HUES6 (cell line): ENCODE data around the gene NGB.

Experiments
- H3K27ac ChIP-seq: 2 replicates; pipeline ENCODE4 v1.7.0; 2013; ENCODE audit warnings: low read depth, mild to moderate bottlenecking, low read length, inconsistent platforms
- H3K27me3 ChIP-seq: 2 replicates; pipeline ENCODE4 v1.6.1; 2013; ENCODE audit warnings: low read length; ENCODE audit not compliant: control insufficient read depth, insufficient read depth
- H3K36me3 ChIP-seq: 2 replicates; pipeline ENCODE4 v1.6.1; 2013; ENCODE audit warnings: low read length; ENCODE audit not compliant: control insufficient read depth, insufficient read depth
- H3K4me1 ChIP-seq: 2 replicates; pipeline ENCODE4 v1.6.1; 2013; ENCODE audit warnings: low read length; ENCODE audit not compliant: control insufficient read depth, insufficient read depth
- H3K4me3 ChIP-seq: 2 replicates; pipeline ENCODE4 v1.5.1; 2013; ENCODE audit warnings: low read depth, low read length
- H3K9ac ChIP-seq: one replicate; pipeline ENCODE4 v1.6.1; 2013; ENCODE audit warnings: mild to moderate bottlenecking, low read length
- H3K9me3 ChIP-seq: 2 replicates; pipeline ENCODE4 v1.6.1; 2013; ENCODE audit warnings: low read depth, low read length; ENCODE audit not compliant: control insufficient read depth, insufficient read depth

The NGB gene

DNA sequence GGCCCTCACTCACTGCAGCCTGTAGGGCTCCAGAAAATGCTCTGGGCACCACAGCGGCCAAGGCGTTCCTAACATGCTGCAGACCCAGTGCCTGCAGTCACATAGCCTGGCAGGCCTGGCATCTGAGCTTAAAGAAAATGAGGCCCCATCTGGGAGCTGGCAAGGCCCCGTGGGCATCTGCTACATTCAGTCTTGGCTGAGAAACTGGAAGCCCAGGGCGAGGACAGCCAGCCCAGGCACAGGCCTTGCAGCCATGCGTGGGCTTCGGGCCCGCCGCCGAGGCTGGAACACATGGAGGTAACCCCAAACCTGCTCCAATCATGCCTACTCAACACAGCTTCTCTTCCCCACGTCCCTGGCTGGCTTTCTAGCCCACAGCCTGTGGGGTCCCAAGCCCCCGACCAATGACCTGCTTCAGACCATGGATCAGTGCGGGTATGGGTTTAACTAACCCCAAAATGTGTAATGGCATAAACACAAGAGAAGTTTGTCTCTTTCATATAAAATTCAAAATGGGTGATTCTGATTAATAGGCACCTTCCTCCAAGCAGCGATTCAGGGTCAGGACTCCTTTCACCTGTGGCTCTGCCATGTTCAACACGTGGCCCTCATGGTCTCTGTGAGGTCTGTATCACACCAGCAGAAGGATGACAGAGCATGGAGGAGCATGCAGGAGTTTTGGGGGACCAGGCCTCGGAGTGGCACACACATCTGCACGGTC, 6.4 kb downstream of the NGB start:
- no peak overlapping the region for H3K9ac ChIP-seq

DNA sequence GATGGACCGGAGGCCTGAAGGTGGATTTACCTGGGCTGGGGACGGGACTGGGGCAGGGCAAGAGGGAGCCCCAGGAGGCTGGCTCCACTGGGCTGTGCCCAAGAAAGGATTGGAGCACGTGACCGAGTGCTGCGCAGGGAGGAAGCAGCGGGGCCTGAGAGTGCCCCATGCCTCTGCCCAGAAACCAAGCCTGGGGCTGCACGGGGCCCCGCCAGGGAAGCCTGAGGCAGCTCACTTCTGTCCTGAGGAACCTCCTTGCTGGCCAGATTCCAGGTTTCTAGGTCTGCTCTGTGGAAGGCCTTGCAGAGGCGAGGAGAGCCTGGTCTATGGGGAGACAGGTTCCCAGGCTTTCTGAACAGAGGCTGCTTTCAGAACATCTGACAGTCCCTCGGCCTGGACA, 10.4 kb downstream of the NGB start:
- Histone ChIP-seq H3K9ac (no peak overlapping the region), H3K9me3 (no peaks in the 10 kb centered on the region), H3K27me3 (peaks cover 4% of the 10 kb centered on the region; the same call in 1 of the 2 replicates), H3K27ac (no peak overlapping the region), H3K4me3 (no peak overlapping the region), H3K4me1 (no peaks in the 10 kb centered on the region), H3K36me3 (no peaks in the 10 kb centered on the region)

More for the DNA sequence above, 6.4 kb downstream of the NGB start:
- Histone ChIP-seq H3K36me3 (no peaks in the 10 kb centered on the region), H3K9me3 (peaks cover 8% of the 10 kb centered on the region), H3K27ac (no peak overlapping the region), H3K4me3 (no peak overlapping the region), H3K27me3 (peaks cover 26% of the 10 kb centered on the region), H3K4me1 (no peaks in the 10 kb centered on the region)

GRCh38 chr14:77260199-77260598, 10.8 kb downstream of the NGB start:
- Histone ChIP-seq H3K27me3 (peaks cover 4% of the 10 kb centered on the region; the same call in 1 of the 2 replicates), H3K27ac (no peak overlapping the region), H3K4me1 (no peaks in the 10 kb centered on the region), H3K9me3 (no peaks in the 10 kb centered on the region), H3K9ac (no peak overlapping the region), H3K4me3 (no peak overlapping the region), H3K36me3 (no peaks in the 10 kb centered on the region)

- no peak overlapping the region for H3K27ac ChIP-seq
- H3K9ac ChIP-seq: no peak overlapping the region
- no peaks in the 10 kb centered on the region for H3K9me3 ChIP-seq
- no peaks in the 10 kb centered on the region for H3K36me3 ChIP-seq
- no peak overlapping the region for H3K4me3 ChIP-seq
- no peaks in the 10 kb centered on the region for H3K4me1 ChIP-seq
- H3K27me3 ChIP-seq: peaks cover 4% of the 10 kb centered on the region; the same call in 1 of the 2 replicates
Observed at GRCh38 chr14:77259025-77259715, 11.8 kb downstream of the NGB start.

- Histone ChIP-seq H3K27me3 (peaks cover 4% of the 10 kb centered on the region; the same call in 1 of the 2 replicates), H3K9ac (no peak overlapping the region), H3K27ac (no peak overlapping the region), H3K9me3 (no peaks in the 10 kb centered on the region), H3K4me3 (no peak overlapping the region), H3K36me3 (no peaks in the 10 kb centered on the region), H3K4me1 (no peaks in the 10 kb centered on the region)
Observed at GRCh38 chr14:77258566-77258965, 12.4 kb downstream of the NGB start.

GRCh38 chr14:77257700-77258099, 13.3 kb downstream of the NGB start:
- peaks cover under 1% of the 10 kb centered on the region; the same call in 1 of the 2 replicates for H3K27me3 ChIP-seq
- no peak overlapping the region for H3K9ac ChIP-seq
- no peak overlapping the region for H3K4me3 ChIP-seq
- H3K4me1 ChIP-seq: no peaks in the 10 kb centered on the region
- H3K9me3 ChIP-seq: no peaks in the 10 kb centered on the region
- H3K36me3 ChIP-seq: no peaks in the 10 kb centered on the region
- no peak overlapping the region for H3K27ac ChIP-seq

GRCh38 chr14:77256694-77257093, 14.3 kb downstream of the NGB start:
- H3K4me1 ChIP-seq: no peaks in the 10 kb centered on the region
- no peak overlapping the region for H3K27ac ChIP-seq
- no peaks in the 10 kb centered on the region for H3K36me3 ChIP-seq
- no peaks in the 10 kb centered on the region for H3K9me3 ChIP-seq
- H3K9ac ChIP-seq: no peak overlapping the region
- no peaks in the 10 kb centered on the region for H3K27me3 ChIP-seq
- no peak overlapping the region for H3K4me3 ChIP-seq

DNA sequence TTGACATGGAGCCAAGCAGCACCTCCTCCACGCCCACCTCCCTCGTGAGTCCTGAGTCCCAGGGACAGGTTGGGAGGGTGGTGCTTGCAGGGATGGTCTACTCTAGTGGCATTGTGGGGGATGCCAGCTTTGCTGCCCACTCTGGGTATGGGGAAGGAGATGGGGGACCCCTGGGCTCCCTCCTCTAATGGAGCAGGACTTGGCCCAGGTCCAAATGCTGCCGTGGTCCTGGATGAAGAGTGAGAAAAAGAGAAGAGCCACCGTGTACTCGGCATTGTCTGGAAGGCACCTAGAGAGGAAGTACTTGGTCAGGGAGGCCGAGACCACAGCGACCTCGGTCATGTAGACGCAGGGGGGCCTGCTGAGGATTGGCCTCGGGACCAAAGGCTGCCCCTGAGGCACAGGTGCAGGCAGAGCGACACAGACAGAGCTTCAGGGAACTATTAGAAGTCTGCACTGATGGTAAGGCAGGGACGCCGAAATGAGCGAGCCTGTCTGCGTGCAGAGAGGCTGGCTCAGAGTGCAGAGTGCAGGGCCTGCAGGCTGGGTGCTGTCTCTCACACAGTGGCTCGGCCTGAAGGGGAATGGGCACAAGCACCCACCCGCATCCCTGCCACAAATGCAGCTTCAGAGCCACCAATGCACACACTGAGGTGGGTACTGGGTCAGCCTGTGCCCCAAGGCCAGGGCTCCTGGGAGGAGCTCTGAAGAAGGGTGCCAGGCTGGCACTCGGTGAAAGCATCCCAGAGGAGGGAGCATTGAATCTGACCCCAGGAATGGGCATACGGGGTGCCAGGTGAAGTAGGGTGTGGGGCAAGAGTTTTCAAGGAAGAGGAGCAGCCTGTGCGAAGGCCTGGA, 17.4 kb downstream of the NGB start:
- Histone ChIP-seq H3K36me3 (no peaks in the 10 kb centered on the region), H3K27me3 (no peaks in the 10 kb centered on the region), H3K4me1 (no peaks in the 10 kb centered on the region), H3K9me3 (no peaks in the 10 kb centered on the region), H3K27ac (no peak overlapping the region), H3K9ac (no peak overlapping the region), H3K4me3 (no peak overlapping the region)

DNA sequence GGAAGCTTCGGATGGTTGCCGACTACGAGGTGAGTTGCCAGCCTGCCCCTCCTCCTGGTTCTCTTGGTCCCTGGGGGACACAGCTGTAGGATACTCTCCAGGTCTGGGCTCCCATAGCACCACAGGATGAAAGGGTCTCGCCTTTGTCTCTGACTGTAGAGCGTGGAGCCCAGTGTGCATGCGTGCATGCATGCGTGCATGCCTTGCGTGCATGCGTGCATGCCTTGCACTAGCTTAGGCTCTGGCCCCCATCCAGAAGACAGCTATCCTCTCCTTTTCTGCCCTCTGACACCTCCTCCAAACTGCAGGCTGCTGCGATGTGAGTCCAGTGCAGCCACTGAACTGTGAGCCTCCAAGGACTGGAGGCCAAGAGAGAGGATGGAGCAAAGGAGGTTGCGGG, 19.1 kb downstream of the NGB start:
- Histone ChIP-seq H3K4me1 (no peaks in the 10 kb centered on the region), H3K27ac (no peak overlapping the region), H3K36me3 (no peaks in the 10 kb centered on the region), H3K9ac (no peak overlapping the region), H3K9me3 (no peaks in the 10 kb centered on the region), H3K27me3 (no peaks in the 10 kb centered on the region), H3K4me3 (no peak overlapping the region)

DNA sequence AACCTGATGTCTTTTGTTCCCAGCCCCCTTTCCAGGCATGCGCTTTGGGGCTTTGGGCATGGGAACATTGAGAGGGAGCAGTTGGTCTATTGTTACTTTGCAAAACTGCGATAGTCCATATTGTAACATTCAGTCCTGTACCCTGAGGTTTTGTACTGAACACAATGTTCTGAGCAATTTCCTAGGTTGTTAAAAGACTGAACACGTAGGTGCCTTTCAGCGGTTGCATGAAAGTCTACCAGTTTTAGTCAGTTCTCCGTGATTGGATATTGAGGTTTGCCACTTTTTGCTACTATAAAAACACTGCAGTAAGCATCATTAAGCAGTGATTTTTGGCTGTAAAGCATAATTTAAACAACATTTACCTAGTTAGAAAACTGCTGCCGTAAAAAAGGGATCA, 20.1 kb downstream of the NGB start:
- H3K9ac ChIP-seq: no peak overlapping the region
- no peaks in the 10 kb centered on the region for H3K4me1 ChIP-seq
- no peak overlapping the region for H3K27ac ChIP-seq
- no peaks in the 10 kb centered on the region for H3K27me3 ChIP-seq
- no peaks in the 10 kb centered on the region for H3K36me3 ChIP-seq
- H3K4me3 ChIP-seq: no peak overlapping the region
- no peaks in the 10 kb centered on the region for H3K9me3 ChIP-seq

DNA sequence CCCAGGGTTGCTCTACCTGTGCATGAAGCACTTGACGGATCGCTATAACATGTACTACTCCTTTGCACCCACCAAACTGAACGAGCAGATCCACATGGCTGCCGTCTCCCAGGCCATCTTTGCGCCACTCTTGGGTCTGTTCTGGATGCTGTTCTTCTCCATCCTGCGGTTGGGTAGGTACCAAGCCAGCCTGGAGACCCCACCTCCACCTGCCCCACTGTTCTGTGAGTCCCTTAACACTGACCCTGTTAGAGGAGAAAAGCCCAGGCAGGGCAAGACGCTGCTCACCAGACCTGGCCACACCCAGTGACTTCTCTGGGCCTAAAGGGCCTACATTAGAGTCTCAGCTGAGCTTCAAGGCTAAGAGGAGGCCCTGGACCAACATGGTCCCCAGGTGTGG, 21.7 kb downstream of the NGB start:
- H3K4me3 ChIP-seq: no peak overlapping the region
- H3K27me3 ChIP-seq: no peaks in the 10 kb centered on the region
- no peaks in the 10 kb centered on the region for H3K9me3 ChIP-seq
- H3K9ac ChIP-seq: no peak overlapping the region
- no peak overlapping the region for H3K27ac ChIP-seq
- H3K36me3 ChIP-seq: no peaks in the 10 kb centered on the region
- H3K4me1 ChIP-seq: no peaks in the 10 kb centered on the region
